PC-3 (cell line): ENCODE data around the gene CRYBB3. TPM values are rescaled to one million over a fixed set of nuclear protein-coding genes. Genes with fewer than 3 reads are reported as not detected.

Experiments
- ATAC-seq: fragments of 200-7000 bp; cut with Tn5 transposase; 2 replicates; pipeline ENCODE4 v1.9.1; 2020; ENCODE audit warnings: mild to moderate bottlenecking, moderate library complexity
- BruUV-seq: library from RNA; stranded (reverse); fragments of 400-500 nt; replicated peaks from 2 replicates; lab custom pipeline; 2021; lab: Mats Ljungman, UMichigan
- CTCF ChIA-PET: fragments of 300-600 bp; sonication (Branson Sonifier 250); formaldehyde crosslinking; loops from one replicate; lab custom pipeline; 2022; ENCODE audit warnings: antibody characterized with exemption; lab: Charles Lee
- POLR2A ChIA-PET: fragments of 300-600 bp; sonication (Branson Sonifier 250); formaldehyde crosslinking; loops from one replicate; lab custom pipeline; 2022; ENCODE audit warnings: antibody characterized with exemption; ENCODE audit not compliant: unreplicated experiment; lab: Charles Lee
- DNase-seq: peaks from one replicate; pipeline ENCODE4 v3.0.0-alpha.2; 2015
- H2AFZ ChIP-seq: fragments of 300-600 bp; sonication (generic); 2 replicates; pipeline ENCODE4 v1.6.0; 2016; ENCODE audit warnings: antibody characterized with exemption, low read length
- H3F3A ChIP-seq: fragments of 300-600 bp; sonication (generic); one replicate; pipeline ENCODE4 v1.6.0; 2017; ENCODE audit warnings: antibody characterized with exemption, low read length, control low read depth, mild to moderate bottlenecking; ENCODE audit not compliant: unreplicated experiment
- H3K27ac ChIP-seq: fragments of 300-600 bp; sonication (generic); 2 replicates; pipeline ENCODE4 v1.5.1; 2016; ENCODE audit warnings: mild to moderate bottlenecking, low read length
- H3K27me3 ChIP-seq: fragments of 300-600 bp; sonication (generic); 2 replicates; pipeline ENCODE4 v1.6.1; 2016; ENCODE audit warnings: low read length, mixed read lengths
- H3K36me3 ChIP-seq: fragments of 300-600 bp; sonication (generic); 2 replicates; pipeline ENCODE4 v1.6.1; 2016; ENCODE audit warnings: low read depth, mixed run types, low read length, mixed read lengths
- H3K4me1 ChIP-seq: fragments of 300-600 bp; sonication (generic); 2 replicates; pipeline ENCODE4 v1.5.1; 2016; ENCODE audit warnings: low read length; ENCODE audit not compliant: insufficient read depth
- H3K4me2 ChIP-seq: fragments of 300-600 bp; sonication (generic); 2 replicates; pipeline ENCODE4 v1.6.0; 2016; ENCODE audit warnings: low read length
- H3K4me3 ChIP-seq: fragments of 300-600 bp; sonication (generic); 2 replicates; pipeline ENCODE4 v1.5.1; 2016; ENCODE audit warnings: mild to moderate bottlenecking, low read length, mixed read lengths
- H3K79me2 ChIP-seq: fragments of 300-600 bp; sonication (generic); 2 replicates; pipeline ENCODE4 v1.6.1; 2017; ENCODE audit warnings: low read length, mixed read lengths
- H3K9ac ChIP-seq: fragments of 300-600 bp; sonication (generic); 2 replicates; pipeline ENCODE4 v1.6.0; 2016; ENCODE audit warnings: mild to moderate bottlenecking, low read length
- H3K9me2 ChIP-seq: fragments of 300-600 bp; sonication (generic); replicated peaks from 2 replicates; pipeline ENCODE4 v1.6.1; 2016; ENCODE audit warnings: mixed run types, low read length, mixed read lengths
- H3K9me3 ChIP-seq: fragments of 300-600 bp; sonication (generic); 2 replicates; pipeline ENCODE4 v1.6.1; 2016; ENCODE audit warnings: low read length, mixed read lengths
- H4K20me1 ChIP-seq: fragments of 300-600 bp; sonication (generic); 2 replicates; pipeline ENCODE4 v1.6.1; 2016; ENCODE audit warnings: low read length, mixed read lengths
- CTCF ChIP-seq: fragments of 300-600 bp; sonication (generic); conservative IDR thresholded peaks from 2 replicates; pipeline ENCODE4 v1.5.1; 2017; ENCODE audit warnings: antibody characterized with exemption, low read depth, mild to moderate bottlenecking, low read length
- EZH2 ChIP-seq: fragments of 300-600 bp; sonication (generic); IDR thresholded peaks from one replicate; pipeline ENCODE4 v1.6.1; 2017; ENCODE audit warnings: antibody characterized with exemption, mild to moderate bottlenecking, low read length; ENCODE audit not compliant: unreplicated experiment
- EZH2phosphoT487 ChIP-seq: fragments of 300-600 bp; sonication (generic); IDR thresholded peaks from 2 replicates; pipeline ENCODE4 v1.6.1; 2018; ENCODE audit warnings: mild to moderate bottlenecking, antibody characterized with exemption, low read length, borderline replicate concordance
- intact Hi-C: fragments of 100-400 bp; cut with micrococcal nuclease; formaldehyde crosslinking; loops from 2 replicates; pipeline ENCODE4 v1.9.0; 2023
- total RNA-seq: library from RNA; depleted of rRNA; stranded (reverse); fragments of >200 nt; gene quantifications from 2 replicates; pipeline ENCODE4 v1.2.3, GENCODE V29; 2014

The CRYBB3 gene
- total RNA-seq, 1 experiment from 2014 or later: 1.2 TPM

- ATAC-seq (no peak), DNase-seq (no peak)
- Histone ChIP-seq H3K4me3 (no peak overlapping the region), H3F3A (no peaks in the 10 kb centered on the region), H3K27ac (no peak overlapping the region), H3K9me3 (no peaks in the 10 kb centered on the region), H3K79me2 (no peaks in the 10 kb centered on the region), H3K4me1 (no peaks in the 10 kb centered on the region), H3K9ac (no peak overlapping the region), H3K27me3 (no peaks in the 10 kb centered on the region), H3K9me2 (no peaks in the 10 kb centered on the region), H3K4me2 (no peak overlapping the region), H2AFZ (no peak overlapping the region), H4K20me1 (no peaks in the 10 kb centered on the region), H3K36me3 (no peaks in the 10 kb centered on the region)
- intact Hi-C loops: no loop called here
- TF ChIP-seq CTCF (no peak), EZH2phosphoT487 (no peak), EZH2 (no peak)
- no TSS peak for BruUV-seq
- ChIA-PET CTCF (no interaction called here), POLR2A (no interaction called here)
Observed at GRCh38 chr22:25212337-25212736, 12.7 kb downstream of the CRYBB3 start.

GRCh38 chr22:25213221-25213620, 13.6 kb downstream of the CRYBB3 start:
- Histone ChIP-seq H3K4me1 (no peaks in the 10 kb centered on the region), H3K27ac (no peak overlapping the region), H3K36me3 (no peaks in the 10 kb centered on the region), H3K9me2 (no peaks in the 10 kb centered on the region), H3K79me2 (no peaks in the 10 kb centered on the region), H3K9ac (no peak overlapping the region), H2AFZ (no peak overlapping the region), H3K9me3 (no peaks in the 10 kb centered on the region), H3K27me3 (no peaks in the 10 kb centered on the region), H3K4me3 (no peak overlapping the region), H4K20me1 (no peaks in the 10 kb centered on the region), H3F3A (no peaks in the 10 kb centered on the region), H3K4me2 (no peak overlapping the region)
- TF ChIP-seq EZH2 (no peak), CTCF (no peak), EZH2phosphoT487 (no peak)
- DNase-seq: no peak
- intact Hi-C loops: no loop called here
- ChIA-PET CTCF (no interaction called here), POLR2A (no interaction called here)
- BruUV-seq: no TSS peak
- no peak for ATAC-seq

- Histone ChIP-seq H3K27me3 (no peaks in the 10 kb centered on the region), H3K4me2 (no peak overlapping the region), H4K20me1 (no peaks in the 10 kb centered on the region), H3K9me2 (no peaks in the 10 kb centered on the region), H3F3A (no peaks in the 10 kb centered on the region), H3K9me3 (no peaks in the 10 kb centered on the region), H3K36me3 (no peaks in the 10 kb centered on the region), H3K9ac (no peak overlapping the region), H3K27ac (no peak overlapping the region), H3K79me2 (no peaks in the 10 kb centered on the region), H3K4me3 (no peak overlapping the region), H2AFZ (no peak overlapping the region), H3K4me1 (no peaks in the 10 kb centered on the region)
- intact Hi-C loops: no loop called here
- ATAC-seq (no peak), DNase-seq (no peak)
- ChIA-PET CTCF (no interaction called here), POLR2A (no interaction called here)
- TF ChIP-seq EZH2phosphoT487 (no peak), CTCF (no peak), EZH2 (no peak)
- no TSS peak for BruUV-seq
Observed at GRCh38 chr22:25216230-25216629, 16.6 kb downstream of the CRYBB3 start.
